ENCODE data around the gene TMEM129.

- TF ChIP-seq MAX (CRISPR knock-in tag; IDR thresholded peaks at IDR 0.05), result no peak
- no peak for TF ChIP-seq CBFB (CRISPR knock-in tag; IDR thresholded peaks at IDR 0.05; ENCODE audit: low read depth)
- no peak for TF ChIP-seq E2F5 (CRISPR knock-in tag; IDR thresholded peaks at IDR 0.05)
- TF ChIP-seq ZNF532 (CRISPR knock-in tag; IDR thresholded peaks at IDR 0.05; ENCODE audit: borderline replicate concordance), result no peak
- TF ChIP-seq CTCF (IDR thresholded peaks at IDR 0.05), result no peak
- no peak for TF ChIP-seq NR3C1 (CRISPR knock-in tag; conservative IDR thresholded peaks at IDR 0.05; ENCODE audit: low read depth)
- no peak for TF ChIP-seq ZNF671 (CRISPR knock-in tag; IDR thresholded peaks at IDR 0.05)
- TF ChIP-seq IRF2 (CRISPR knock-in tag; IDR thresholded peaks at IDR 0.05; ENCODE audit: borderline replicate concordance, low read depth), result no peak
- no peak for TF ChIP-seq MXD4 (CRISPR knock-in tag; IDR thresholded peaks at IDR 0.05; ENCODE audit: borderline replicate concordance)
- no peak for TF ChIP-seq ATF3 (CRISPR knock-in tag; conservative IDR thresholded peaks at IDR 0.05)
- no peak for TF ChIP-seq ZNF317 (CRISPR knock-in tag; IDR thresholded peaks at IDR 0.05; ENCODE audit: borderline replicate concordance, low read depth)
- no peak for TF ChIP-seq PREB (CRISPR knock-in tag; IDR thresholded peaks at IDR 0.05; ENCODE audit: borderline replicate concordance)
- no peak for TF ChIP-seq FOXJ3 (CRISPR knock-in tag; IDR thresholded peaks at IDR 0.05; ENCODE audit: borderline replicate concordance)
Measured at GRCh38 chr4:1685235-1686150, 35.6 kb downstream of the TMEM129 start.
